Mucosa of descending colon (tissue), 3 donors: ENCODE measurements around the gene TMPRSS3. TPM values are rescaled to one million over a fixed set of nuclear protein-coding genes. Genes with fewer than 3 reads are reported as not detected.

Experiments used
- ATAC-seq: fragments of 200-7000 bp; cut with Tn5 transposase; one replicate; pipeline ENCODE4 v1.9.1; 2020; ENCODE audit warnings: mild to moderate bottlenecking, moderate library complexity
- DNase-seq, 3 donors: peaks; one replicate each; pipeline ENCODE4 v3.0.0-alpha.2; 2020
- H3K36me3 ChIP-seq: fragments of 200-600 bp; one replicate; pipeline ENCODE4 v1.8.0; 2021; ENCODE audit warnings: low read depth, mild to moderate bottlenecking
- H3K4me1 ChIP-seq: fragments of 200-600 bp; one replicate; pipeline ENCODE4 v1.8.0; 2021; ENCODE audit warnings: low read depth, mild to moderate bottlenecking
- H3K4me3 ChIP-seq: fragments of 200-600 bp; one replicate; pipeline ENCODE4 v1.8.0; 2021; ENCODE audit warnings: mild to moderate bottlenecking
- H3K9me3 ChIP-seq: fragments of 200-600 bp; one replicate; pipeline ENCODE4 v1.8.0; 2021; ENCODE audit warnings: mild to moderate bottlenecking
- CTCF ChIP-seq: fragments of 200-600 bp; IDR thresholded peaks from one replicate; pipeline ENCODE4 v1.8.0; 2022; ENCODE audit warnings: antibody characterized with exemption, mild to moderate bottlenecking
- intact Hi-C, 2 donors: fragments of 100-400 bp; cut with DNase I in 1 of 2; cut with micrococcal nuclease in 1 of 2; formaldehyde crosslinking; loops; one replicate each; pipeline versions ENCODE4 v1.11.0 to v1.11.1; 2022; cut with DNase I, micrococcal nuclease
- total RNA-seq, 3 donors: library from RNA; stranded (reverse); fragmentation: NEBNext Ultra II Directional in 2 of 3; extraction: Animal tissue kit (Norgen Biotek cat#: 25700) in 2 of 3; gene quantifications; one replicate each; pipeline versions ENCODE4 v1.2.1 to v1.2.4, GENCODE V29; 2021 to 2023
- donor health status: DM: no; HTN: no; CAD: no; lungs with moderate emphysema.
- donor health status: DM: no; HTN: no; CAD: no.
- donor health status: DM: no; HTN: yes; CAD: no.

Gene TMPRSS3
- total RNA-seq, 3 donors from 2014 or later: 0.35 to 0.72 (median 0.69) TPM

GRCh38 chr21:42414928-42415769, 19.3 kb upstream of the TMPRSS3 start:
- ATAC-seq (peak; percentile 70), DNase-seq (peak in 1 of 3 donors; percentile 54)
- TF ChIP-seq CTCF: no peak

GRCh38 chr21:42414553-42414927, 18.7 kb upstream of the TMPRSS3 start:
- ATAC-seq: no peak
- Histone ChIP-seq H3K9me3 (no peaks in the 10 kb centered on the region), H3K4me3 (no peak overlapping the region), H3K4me1 (no peaks in the 10 kb centered on the region), H3K36me3 (no peaks in the 10 kb centered on the region)
- intact Hi-C loops: no loop called here
- no peak for TF ChIP-seq CTCF
- no peak for DNase-seq

More at GRCh38 chr21:42414928-42415769, 19.3 kb upstream of the TMPRSS3 start:
- no peaks in the 10 kb centered on the region for H3K9me3 ChIP-seq
- H3K36me3 ChIP-seq: no peaks in the 10 kb centered on the region
- H3K4me1 ChIP-seq: no peaks in the 10 kb centered on the region
- no peak overlapping the region for H3K4me3 ChIP-seq
- intact Hi-C loops: no loop called here

GRCh38 chr21:42414066-42414465, 18.2 kb upstream of the TMPRSS3 start:
- TF ChIP-seq CTCF: no peak
- no peak overlapping the region for H3K4me3 ChIP-seq
- intact Hi-C loops: no loop called here

GRCh38 chr21:42413500-42413899, 17.6 kb upstream of the TMPRSS3 start:
- no peaks in the 10 kb centered on the region for H3K36me3 ChIP-seq
- intact Hi-C loops: no loop called here
- no peak for ATAC-seq
- no peak overlapping the region for H3K4me3 ChIP-seq
- no peak for TF ChIP-seq CTCF
- no peaks in the 10 kb centered on the region for H3K4me1 ChIP-seq
- no peaks in the 10 kb centered on the region for H3K9me3 ChIP-seq
- no peak for DNase-seq

More at GRCh38 chr21:42414066-42414465, 18.2 kb upstream of the TMPRSS3 start:
- Histone ChIP-seq H3K4me1 (no peaks in the 10 kb centered on the region), H3K9me3 (no peaks in the 10 kb centered on the region), H3K36me3 (no peaks in the 10 kb centered on the region)
- no peak for ATAC-seq
- DNase-seq: no peak

- H3K36me3 ChIP-seq: no peaks in the 10 kb centered on the region
- no peak overlapping the region for H3K4me3 ChIP-seq
- no peak for TF ChIP-seq CTCF
- no peaks in the 10 kb centered on the region for H3K9me3 ChIP-seq
- intact Hi-C loops: no loop called here
- no peak for DNase-seq
- no peaks in the 10 kb centered on the region for H3K4me1 ChIP-seq
- ATAC-seq: no peak
Observed at GRCh38 chr21:42413093-42413492, 17.2 kb upstream of the TMPRSS3 start.

- Histone ChIP-seq H3K36me3 (no peaks in the 10 kb centered on the region), H3K4me1 (no peaks in the 10 kb centered on the region), H3K4me3 (no peak overlapping the region), H3K9me3 (no peaks in the 10 kb centered on the region)
- no peak for DNase-seq
- ATAC-seq: no peak
- no peak for TF ChIP-seq CTCF
- intact Hi-C loops: no loop called here
Observed at GRCh38 chr21:42412636-42412933, 16.7 kb upstream of the TMPRSS3 start.
